RWPE1 (cell line): ENCODE data around the gene CDK11B.
"Not testable (repeated sequence)": the region's sequence is repeated elsewhere in the genome, so short reads cannot be mapped to it uniquely, and the experiment has no call there.

Experiments
- CTCF ChIA-PET: fragments of 350-600 bp; sonication (Branson Sonifier 250); formaldehyde crosslinking; extraction: SDS; loops from one replicate; lab custom pipeline; 2021; lab: Yijun Ruan, JAX
- POLR2A ChIA-PET: fragments of 400-600 bp; formaldehyde crosslinking; extraction: SDS; loops from one replicate; lab custom pipeline; 2020; ENCODE audit warnings: antibody characterized with exemption; ENCODE audit not compliant: low non-redundant PET; lab: Yijun Ruan, JAX
- DNase-seq: peaks from one replicate; pipeline ENCODE4 v3.0.0; 2012; ENCODE audit warnings: low spot score
- H3K27ac ChIP-seq: fragments of 450-650 bp; 2 replicates; pipeline ENCODE4 v1.5.1; 2017
- CTCF ChIP-seq: fragments of 450-650 bp; conservative IDR thresholded peaks from 2 replicates; pipeline ENCODE4 v1.5.1; 2017; ENCODE audit warnings: low read depth, mild to moderate bottlenecking

CDK11B gene

GRCh38 chr1:1680031-1680911 lies 21.5 kb upstream of the CDK11B start:
- ChIA-PET CTCF (interaction anchor here (0.7 to 1.8 kb wide), 2 partner anchors 15 to 165 kb away, joined by 7 to 9 read pairs; no protein-coding TSS in a partner anchor), POLR2A (interaction anchor here (0.6 kb wide), 1 partner anchor 170 kb away, joined by 7 read pairs; no protein-coding TSS in a partner anchor)
- H3K27ac ChIP-seq, result peak overlapping the region; percentile 35; the same call in 1 of the 2 replicates
- DNase-seq, result no peak
- TF ChIP-seq CTCF, result no peak

DNA sequence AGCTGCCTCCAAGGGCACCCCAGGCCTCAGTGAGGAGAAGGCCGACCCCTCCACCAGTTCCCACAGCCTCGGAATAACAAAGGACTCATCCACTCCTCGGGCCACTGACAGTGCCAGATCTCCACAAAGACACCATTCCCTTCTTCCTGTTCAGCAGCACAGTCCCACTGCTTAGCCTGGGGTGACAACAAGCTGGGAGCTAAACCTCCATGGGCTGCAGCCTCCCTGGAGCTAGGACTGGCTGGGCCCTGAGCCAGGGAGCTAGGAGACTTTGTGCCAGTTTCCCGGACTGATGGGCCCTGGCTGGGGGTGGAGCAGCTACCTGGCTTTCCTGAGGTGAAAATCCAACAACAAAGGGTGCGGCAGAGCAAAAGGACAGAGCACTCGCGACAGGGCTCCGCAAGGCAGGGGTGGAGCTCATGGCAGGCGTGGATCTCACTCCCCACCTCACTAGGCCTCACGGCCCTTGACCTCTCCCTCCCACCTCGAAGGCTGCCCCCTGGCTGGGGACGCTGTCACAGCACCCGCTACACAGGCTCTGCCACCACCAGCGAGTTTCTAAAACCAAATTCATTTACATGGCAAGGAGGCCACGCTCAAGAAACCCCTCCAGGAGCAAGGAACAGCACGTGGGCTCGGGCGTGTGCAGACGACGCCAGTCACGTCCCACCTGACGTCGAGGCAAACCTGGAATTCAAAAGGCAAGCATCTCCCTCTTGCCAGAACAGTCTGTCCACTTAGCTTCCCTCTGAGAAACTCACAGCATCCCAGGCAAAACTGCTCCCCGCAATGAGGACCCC lies 20.0 kb upstream of the CDK11B start:
- TF ChIP-seq CTCF, result no peak
- ChIA-PET CTCF (interaction anchor here (0.6 to 1.8 kb wide), 2 partner anchors 13 to 196 kb away, joined by 3 to 7 read pairs; no protein-coding TSS in a partner anchor), POLR2A (no interaction called here)
- DNase-seq, result no peak
- peak overlapping the region; percentile 35 for H3K27ac ChIP-seq

GRCh38 chr1:1677718-1678580 lies 19.1 kb upstream of the CDK11B start:
- no peak for DNase-seq
- TF ChIP-seq CTCF, result no peak
- peak overlapping the region; percentile 35 for H3K27ac ChIP-seq
- CTCF ChIA-PET, result interaction anchor here (1.8 kb wide), 1 partner anchor 13 kb away, joined by 7 read pairs; no protein-coding TSS in a partner anchor
- POLR2A ChIA-PET, result no interaction called here

DNA sequence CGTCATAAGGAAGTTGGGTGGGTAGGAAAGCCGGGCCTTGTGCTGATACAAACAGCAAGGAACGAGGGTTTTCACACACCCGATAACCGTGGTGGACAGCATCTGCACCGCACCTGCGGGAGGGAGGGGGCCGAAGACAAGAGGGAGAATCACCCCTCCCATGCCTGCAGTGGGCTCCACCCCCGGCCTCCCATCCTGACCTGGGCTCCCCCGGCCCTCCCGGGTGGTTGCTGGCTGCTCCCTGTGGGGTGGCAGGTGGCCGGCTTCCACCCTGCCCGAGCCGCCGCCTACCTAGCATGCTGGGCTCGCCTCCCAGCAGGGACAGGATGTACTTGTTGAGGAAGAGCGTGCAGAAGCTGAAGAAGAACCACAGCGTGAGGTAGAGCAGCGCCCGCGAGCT lies 17.3 kb upstream of the CDK11B start:
- H3K27ac ChIP-seq, POLR2A ChIA-PET, DNase-seq, CTCF ChIA-PET: not testable (repeated sequence)

DNA sequence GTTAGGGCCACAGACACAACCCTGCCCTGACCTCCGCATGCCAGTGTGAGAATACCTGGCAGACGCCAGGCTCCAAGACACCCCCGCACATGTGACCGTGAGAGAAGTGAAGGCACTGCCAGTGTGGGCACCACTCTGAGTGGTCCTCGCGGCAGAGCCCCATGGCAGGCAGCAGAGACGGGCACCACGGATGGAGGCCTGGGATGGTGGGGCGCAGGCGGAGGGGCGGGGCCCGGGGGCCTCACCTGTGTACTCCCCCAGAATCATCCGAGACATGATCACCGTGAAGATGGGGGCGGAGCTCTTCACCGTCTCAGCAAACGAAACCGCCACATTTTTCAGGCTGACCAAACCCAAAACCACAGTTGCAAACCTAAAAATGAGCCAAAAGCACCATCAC lies 16.4 kb upstream of the CDK11B start:
- CTCF ChIA-PET, H3K27ac ChIP-seq, POLR2A ChIA-PET, DNase-seq: not testable (repeated sequence)

DNA sequence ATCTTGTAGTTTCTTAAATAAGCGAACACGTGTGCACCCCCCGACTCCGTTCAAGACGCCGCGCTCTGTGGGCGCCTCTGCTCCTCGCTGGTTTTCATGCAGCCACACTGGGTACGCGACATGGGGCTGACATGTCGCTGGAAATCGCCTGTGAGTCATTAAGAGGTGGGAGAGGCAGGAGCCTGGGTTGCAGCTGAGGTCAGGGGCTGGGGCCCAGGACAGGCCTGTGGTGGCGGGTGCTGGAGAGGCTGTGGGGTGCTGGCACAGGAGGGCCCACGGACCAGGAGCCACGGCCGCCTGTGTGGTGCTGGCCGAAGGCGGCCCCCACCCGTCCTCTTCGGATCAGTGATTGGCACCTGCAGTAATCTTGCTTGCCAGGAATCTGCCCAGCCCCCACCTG lies 16.0 kb upstream of the CDK11B start:
- CTCF ChIA-PET, H3K27ac ChIP-seq, POLR2A ChIA-PET, DNase-seq: not testable (repeated sequence)

DNA sequence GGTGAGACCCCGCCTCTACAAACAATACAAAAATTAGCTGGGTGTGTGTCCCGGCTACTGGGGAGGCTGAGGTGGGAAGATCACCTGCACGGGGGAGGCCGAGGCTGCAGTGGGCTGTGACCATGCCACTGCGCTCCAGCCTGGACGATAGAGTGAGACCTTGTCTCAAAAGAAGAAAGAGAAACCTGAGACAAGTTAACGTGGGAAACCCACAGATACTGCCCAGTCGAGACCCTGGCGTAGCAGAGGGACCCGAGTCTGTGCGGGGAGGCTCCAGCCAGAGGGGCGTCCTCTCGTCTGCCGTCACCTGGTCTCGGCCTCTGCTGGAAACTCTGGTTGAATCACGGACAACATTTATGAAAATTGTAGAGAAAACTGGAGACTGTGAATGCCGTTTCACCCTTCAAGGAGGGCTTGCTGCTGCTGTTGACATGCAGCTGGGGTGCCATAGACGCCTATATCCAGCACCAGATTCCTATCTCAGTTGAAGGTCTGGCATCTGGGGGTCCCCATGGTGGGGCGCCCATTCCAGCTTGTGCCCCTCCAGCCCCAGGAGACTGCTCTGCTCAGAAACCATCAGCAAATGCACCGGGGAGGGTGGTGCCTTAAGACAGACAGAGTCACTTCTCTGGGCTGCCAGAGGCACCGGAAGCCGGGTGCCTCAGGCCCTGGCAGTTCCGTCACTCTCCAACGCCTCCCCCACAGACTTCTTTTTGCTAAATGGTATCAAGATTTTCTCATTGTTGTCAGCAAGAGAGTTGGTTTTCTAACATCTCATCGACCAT lies 13.6 kb upstream of the CDK11B start:
- CTCF ChIA-PET, result no interaction called here
- DNase-seq, result no peak
- no peak overlapping the region for H3K27ac ChIP-seq
- POLR2A ChIA-PET, result no interaction called here
- TF ChIP-seq CTCF, result no peak
